ENCODE measurements around the gene ADCY4.
A peak's percentile ranks its signal among the peaks of the same experiment; 100 is the strongest.

The ADCY4 gene

GRCh38 chr14:24271834-24272263, 63.0 kb downstream of the ADCY4 start:
- DNase-seq, result no peak

GRCh38 chr14:24271134-24271833, 63.6 kb downstream of the ADCY4 start, which contains the start of gene RABGGTA:
Gene RABGGTA (minus strand): TSS chr14:24271597. CDS start chr14:24271115, 482 bp downstream.
- DNase-seq, result peak; percentile 96

- no peak for DNase-seq
Measured at GRCh38 chr14:24270537-24271133, 64.2 kb downstream of the ADCY4 start.

GRCh38 chr14:24269910-24270536, 64.8 kb downstream of the ADCY4 start:
- DNase-seq, result no peak

GRCh38 chr14:24269368-24269767, 65.5 kb downstream of the ADCY4 start:
- no peak for DNase-seq
